ENCODE results near the gene CYP27A1.
"Not testable (repeated sequence)": the region's sequence is repeated elsewhere in the genome, so short reads cannot be mapped to it uniquely, and the experiment has no call there.

The CYP27A1 gene

GRCh38 chr2:218781691-218782527 is at the start of gene CYP27A1:
Gene CYP27A1 (plus strand): TSS chr2:218782147. CDS start chr2:218782183, 36 bp downstream.
- DNase-seq: peak; percentile 52

DNA sequence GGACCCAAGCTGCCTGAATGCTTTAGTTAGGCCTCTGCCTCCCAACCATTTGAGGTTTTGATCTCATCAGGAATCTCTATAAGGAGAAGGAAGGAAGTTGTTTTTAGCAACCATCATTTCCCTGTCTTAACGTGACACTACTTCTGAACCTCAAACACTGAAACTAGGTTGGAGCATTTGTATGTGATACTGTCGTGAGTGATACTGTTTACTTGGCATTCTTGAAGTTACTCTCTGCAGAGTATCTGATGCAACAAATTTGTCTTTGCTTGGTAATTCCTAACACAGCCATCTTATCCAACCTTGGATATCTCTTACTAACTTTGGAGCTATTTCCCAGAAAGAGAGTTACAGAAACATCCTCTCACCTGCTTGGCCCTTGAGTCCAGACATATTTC is 49.2 kb upstream of the CYP27A1 start:
- no peak for DNase-seq

- DNase-seq: no peak
Observed at GRCh38 chr2:218733171-218734021, 48.6 kb upstream of the CYP27A1 start.

DNA sequence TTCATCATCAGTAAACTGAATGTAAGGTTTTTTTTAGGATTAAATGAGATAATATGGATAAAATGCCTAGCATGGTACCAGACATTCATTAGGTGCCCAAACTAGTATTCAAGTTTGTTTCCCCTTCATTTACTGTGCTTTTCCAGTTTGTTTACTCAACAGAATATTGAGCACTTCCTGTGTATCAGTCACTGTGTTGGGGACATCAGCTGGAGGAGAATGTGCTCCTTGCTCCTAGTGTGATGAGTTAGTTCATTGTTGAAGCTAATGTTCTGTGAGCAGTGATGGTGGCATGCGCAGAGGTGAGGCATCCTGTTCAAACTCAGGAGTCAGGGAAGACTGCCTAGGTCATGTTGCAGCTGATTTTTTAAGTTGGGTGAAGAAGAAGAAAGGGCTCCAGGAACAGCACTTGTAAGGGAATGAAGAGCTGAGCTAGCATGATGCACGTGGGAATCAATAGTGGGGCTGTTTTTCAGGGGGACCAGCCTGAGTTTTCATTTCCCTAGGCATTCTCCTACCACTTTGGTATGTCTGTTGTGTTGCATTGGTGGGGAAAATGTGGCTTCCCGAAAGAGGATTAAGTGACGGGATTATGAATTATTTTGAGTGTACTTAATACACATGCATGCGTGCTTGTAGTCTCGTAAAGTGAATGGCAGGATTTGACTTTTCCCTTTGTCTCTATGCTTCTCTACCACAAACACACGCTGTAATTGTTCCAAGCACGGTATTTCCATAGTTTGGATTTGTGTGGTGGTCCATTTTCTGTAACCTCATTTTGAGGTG is 47.6 kb upstream of the CYP27A1 start:
- DNase-seq: peak; percentile 59

DNA sequence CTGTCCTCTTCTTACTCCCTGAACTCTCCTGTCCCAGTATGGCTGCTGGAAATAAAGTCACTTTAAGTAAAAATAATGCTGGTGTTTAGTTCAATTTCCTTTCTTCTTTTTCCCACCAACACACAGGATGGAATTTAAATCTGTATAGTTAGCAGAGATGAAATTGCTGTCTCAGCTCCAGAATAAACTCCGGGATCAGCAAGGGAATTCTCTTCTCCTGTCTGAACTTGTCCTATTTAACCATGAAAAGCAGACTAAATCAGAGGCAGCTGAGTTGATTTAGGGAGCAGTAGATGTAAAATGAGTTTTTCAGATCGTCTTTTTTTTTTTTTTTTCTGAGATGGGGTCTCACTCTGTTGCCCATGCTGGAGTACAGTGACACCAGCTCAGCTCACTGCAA is 45.4 kb upstream of the CYP27A1 start:
- DNase-seq: no peak

- no peak for DNase-seq
Observed at GRCh38 chr2:218743068-218743467, 38.9 kb upstream of the CYP27A1 start.

DNA sequence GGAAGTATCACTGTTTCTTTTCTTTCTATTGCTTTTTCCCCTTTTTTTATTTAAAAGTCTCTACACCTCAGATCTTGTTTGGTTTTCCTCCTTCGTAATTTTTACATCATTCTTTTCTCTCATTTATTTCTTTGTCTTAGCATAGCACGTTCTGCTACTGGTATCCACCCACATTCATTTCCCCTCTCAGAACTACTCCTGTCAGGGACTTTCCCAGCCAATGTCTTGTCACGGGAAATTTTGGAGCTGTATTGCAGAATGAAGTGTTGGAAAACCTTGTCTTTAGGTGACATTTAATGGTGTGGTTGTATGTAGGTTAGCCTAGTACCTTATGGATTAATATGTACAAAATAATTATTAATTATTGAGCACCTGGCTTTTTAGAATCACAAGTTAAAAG is 37.3 kb upstream of the CYP27A1 start:
- DNase-seq: no peak

DNA sequence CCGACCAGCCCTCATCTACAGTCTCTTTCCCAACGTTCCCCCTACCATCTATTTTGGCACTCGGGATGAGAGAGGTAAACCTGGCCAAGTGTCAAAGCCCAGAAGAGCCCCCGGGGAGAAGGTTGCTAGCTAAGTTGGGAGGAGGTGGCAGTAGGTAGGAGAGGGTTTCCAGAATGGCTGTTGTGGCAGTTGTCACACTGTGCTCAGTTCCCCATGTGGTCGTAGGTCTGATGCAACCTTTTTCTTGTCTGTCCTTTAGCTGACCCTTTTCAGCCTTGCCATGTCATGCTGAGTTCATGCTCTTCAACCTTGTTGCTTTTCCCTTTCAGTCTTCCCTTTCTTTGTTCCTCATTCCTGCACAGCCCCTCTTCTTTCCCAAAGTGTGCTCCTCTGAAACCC is 36.8 kb upstream of the CYP27A1 start:
- DNase-seq: no peak

GRCh38 chr2:218745559-218746469 is 36.1 kb upstream of the CYP27A1 start:
- DNase-seq: no peak

- DNase-seq: no peak
Observed at GRCh38 chr2:218746470-218746795, 35.5 kb upstream of the CYP27A1 start.

DNA sequence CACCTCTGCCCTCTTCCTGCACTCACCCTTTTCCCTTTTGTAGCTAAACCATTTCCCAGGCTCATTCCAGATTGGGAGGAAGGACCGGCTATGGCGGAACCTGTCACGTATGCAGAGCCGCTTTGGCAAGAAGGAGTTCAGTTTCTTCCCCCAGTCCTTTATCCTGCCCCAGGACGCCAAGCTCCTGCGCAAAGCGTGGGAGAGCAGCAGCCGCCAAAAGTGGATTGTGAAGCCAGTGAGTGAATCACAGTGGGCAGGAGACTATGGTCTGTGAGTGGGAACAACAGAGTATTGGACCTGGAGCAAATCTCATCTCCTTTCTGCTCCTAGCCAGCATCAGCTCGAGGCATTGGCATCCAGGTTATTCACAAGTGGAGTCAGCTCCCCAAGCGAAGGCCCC is 35.0 kb upstream of the CYP27A1 start:
- no peak for DNase-seq

DNA sequence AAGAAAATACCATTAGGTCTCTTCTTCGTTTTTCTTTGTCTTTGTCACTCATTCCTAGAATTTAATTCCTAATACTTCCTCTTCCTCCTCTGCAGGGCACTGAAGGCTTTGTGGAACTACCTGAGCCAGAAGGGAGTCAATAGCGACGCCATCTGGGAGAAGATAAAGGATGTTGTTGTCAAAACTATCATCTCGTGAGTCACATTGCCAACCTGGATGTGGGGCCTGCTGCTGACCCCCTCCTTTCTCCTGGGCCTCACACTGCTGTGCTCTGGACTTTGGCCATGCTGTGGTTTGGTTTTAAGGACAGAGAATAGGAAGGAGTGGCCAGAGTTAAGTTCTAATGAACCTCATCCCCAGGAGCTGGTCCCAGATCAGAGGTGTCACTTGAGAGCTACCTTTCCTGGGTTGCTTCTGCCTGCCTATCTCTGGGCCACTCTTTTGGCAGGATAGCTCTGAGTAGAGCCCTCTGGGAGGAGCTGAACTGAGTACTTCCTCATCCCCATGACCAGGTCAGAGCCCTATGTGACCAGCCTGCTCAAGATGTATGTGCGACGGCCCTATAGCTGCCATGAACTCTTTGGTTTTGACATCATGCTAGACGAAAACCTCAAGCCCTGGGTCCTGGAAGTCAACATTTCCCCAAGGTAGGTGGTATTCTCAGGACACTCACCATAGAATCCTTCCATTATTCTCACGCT is 33.1 kb upstream of the CYP27A1 start:
- DNase-seq: no peak

DNA sequence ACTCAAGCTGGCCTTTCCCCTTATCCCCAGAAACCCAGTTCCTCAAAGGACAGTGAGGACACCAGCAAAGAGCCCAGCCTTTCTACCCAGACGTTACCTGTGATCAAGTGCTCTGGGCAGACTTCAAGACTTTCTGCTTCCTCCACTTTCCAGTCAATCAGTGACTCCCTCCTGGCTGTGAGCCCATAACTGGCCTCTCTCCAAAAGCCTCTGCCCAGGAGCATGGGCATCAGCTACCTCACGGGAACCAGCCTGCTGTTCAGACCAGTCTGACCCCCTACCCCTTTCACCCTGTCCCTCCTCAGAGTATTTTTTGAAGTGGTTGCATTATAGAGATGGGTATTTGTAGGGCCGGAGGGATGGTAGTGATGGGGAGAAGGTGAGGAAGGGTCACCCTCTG is 27.7 kb upstream of the CYP27A1 start:
- no peak for DNase-seq

DNA sequence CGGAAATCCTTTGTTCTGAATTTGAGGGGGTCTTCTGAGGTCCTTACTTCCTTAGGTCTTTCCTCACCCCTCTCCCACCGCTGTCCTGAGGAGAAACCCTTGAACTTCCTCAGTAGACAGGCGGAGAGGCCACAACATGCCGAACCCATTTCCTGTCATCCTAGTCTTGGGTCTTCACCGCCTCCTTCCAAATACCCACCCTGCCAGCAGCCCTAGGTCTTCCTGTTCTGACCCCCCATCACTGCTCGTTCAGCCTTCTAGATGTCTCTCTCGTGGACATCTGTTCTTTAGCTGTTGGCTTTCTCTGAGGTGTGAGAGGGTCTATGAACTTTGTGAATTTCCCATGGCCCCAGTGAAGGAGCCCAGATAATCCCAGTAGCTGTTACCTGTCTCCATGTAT is 27.2 kb upstream of the CYP27A1 start:
- no peak for DNase-seq

DNA sequence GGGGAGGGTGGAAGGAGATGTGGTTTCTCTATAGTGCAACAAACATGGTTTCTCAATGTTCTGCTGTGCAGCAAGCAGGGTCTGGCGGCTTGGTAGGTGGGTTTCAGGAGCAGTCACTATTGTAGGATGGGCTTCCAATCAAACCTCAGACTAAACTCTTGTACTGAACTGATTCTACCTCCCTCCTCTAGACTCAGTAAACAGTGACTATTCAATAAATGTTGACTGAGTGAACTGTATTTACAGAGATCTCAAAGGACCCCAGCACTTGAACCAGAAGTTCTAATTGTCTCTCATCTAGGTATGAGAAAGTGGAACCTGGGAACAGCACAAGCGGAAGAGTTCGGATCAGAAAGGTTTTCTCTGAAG is 26.8 kb upstream of the CYP27A1 start:
- no peak for DNase-seq

DNA sequence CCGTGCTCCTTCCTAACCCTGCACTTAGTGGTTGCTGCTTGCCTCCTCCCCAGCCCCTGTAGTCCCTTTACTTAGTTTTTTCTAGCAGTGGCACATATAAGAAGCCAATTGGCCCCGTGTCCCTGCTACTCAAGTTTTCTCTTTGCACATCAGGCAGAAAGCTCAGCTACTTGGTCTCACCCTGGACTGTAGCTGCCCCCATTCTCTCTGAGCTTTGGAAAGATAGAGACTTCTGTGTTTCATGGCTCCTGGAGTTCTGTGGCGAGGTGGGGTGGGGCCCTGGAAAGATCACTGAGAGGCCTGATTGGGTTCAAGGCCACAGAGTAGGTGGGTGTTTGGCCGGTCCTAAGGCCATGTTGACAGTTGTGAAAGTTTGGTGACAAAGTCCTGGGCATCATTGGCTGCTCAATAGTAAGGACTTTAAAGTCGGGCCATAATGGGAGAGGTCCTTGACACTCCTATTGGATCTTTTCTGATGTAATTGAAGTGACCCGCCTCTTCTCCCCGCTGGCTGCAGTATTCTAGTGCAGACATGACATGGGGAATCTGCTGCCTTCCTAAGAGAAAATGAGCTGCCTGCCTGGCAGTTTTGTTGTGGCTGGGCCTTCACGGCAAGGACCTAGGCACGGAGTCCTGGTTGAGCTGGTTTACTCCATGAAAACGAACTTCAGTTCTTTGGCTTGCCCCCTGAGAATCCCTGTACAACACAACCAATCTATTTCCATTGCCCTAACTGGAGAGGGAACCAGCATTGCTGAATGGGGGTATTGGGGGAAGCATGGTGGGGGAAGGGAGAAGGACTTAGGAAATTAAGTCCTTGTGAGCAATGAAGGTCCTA is 26.2 kb upstream of the CYP27A1 start:
- no peak for DNase-seq

GRCh38 chr2:218756599-218757377 is 25.2 kb upstream of the CYP27A1 start:
- no peak for DNase-seq

DNA sequence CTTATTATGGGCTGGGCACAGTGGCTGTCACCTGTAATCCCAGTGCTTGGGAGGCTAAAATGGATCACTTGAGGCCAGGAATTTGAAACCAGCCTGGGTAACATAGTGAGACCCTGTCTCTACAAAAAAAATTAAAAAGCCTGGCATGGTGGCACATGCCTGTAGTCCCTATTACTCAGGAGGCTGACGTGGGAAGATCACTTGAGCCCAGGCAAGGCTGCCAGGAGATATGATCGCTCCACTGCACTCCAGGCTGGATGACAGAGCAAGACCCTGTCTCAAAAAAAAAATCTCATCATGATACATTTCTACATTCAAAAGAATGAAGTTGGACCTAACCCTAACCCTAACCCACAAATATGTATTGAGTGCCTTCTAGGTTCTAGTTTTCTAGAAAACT is 20.2 kb upstream of the CYP27A1 start:
- DNase-seq: no peak

DNA sequence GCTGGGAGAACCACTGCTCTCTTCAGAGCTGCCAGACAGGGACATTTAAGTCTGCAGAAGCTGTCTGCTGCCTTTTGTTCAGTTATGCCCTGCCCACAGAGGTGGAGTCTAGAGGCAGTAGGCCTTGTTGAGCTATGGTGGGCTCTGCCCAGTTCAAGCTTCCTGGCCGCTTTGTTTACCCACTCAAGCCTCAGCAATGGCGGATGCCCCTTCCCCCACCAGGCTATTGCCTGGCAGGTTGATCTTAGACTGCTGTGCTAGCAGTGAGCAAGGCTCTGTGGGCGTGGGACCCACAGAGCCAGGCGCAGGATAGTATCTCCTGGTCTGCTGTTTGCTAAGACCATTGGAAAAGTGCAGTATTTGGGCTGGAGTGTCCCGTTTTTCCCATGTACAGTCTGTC is 9.2 kb upstream of the CYP27A1 start:
- not testable (repeated sequence) for DNase-seq

GRCh38 chr2:218773881-218774280 is 8.1 kb upstream of the CYP27A1 start:
- no peak for DNase-seq
